Uterus (tissue), 4 donors: ENCODE data around the gene HOTAIR. TPM values are rescaled to one million over a fixed set of nuclear protein-coding genes. Genes with fewer than 3 reads are reported as not detected.

ENCODE experiments used
- DNase-seq, 2 donors: peaks; one replicate each; pipeline ENCODE4 v3.0.0-alpha.2; 2019 to 2020
- H3K27ac ChIP-seq, 2 donors: fragments of 200-600 bp; sonication (generic); 1 replicate in 1 of 2; 2 replicates in 1 of 2; pipeline ENCODE4 v1.5.1; 2016 to 2018
- H3K27me3 ChIP-seq, 2 donors: fragments of 200-600 bp; sonication (generic); one replicate each; pipeline ENCODE4 v1.5.1; 2018 to 2019; ENCODE audit warnings: control low read depth in 1 of 2
- H3K36me3 ChIP-seq, 2 donors: fragments of 200-600 bp; sonication (generic); one replicate each; pipeline ENCODE4 v1.5.1; 2019; ENCODE audit warnings: control low read depth in 1 of 2
- H3K4me1 ChIP-seq, 2 donors: fragments of 200-600 bp; sonication (generic); one replicate each; pipeline ENCODE4 v1.5.1; 2018 to 2019; ENCODE audit warnings: control low read depth in 1 of 2
- H3K4me3 ChIP-seq, 2 donors: fragments of 200-600 bp; sonication (generic); 1 replicate in 1 of 2; 2 replicates in 1 of 2; pipeline ENCODE4 v1.5.1; 2018 to 2019; ENCODE audit warnings: mild to moderate bottlenecking in 1 of 2
- H3K9me3 ChIP-seq, 2 donors: fragments of 200-600 bp; sonication (generic); one replicate each; pipeline ENCODE4 v1.5.1; 2019; ENCODE audit warnings: control low read depth in 1 of 2
- CTCF ChIP-seq, 4 experiments: fragments of 200-600 bp in 2 of 4; fragments of 450-650 bp in 2 of 4; sonication (generic) in 2 of 4; IDR thresholded peaks; one replicate each; pipeline ENCODE4 v1.5.1; 2016 to 2019; ENCODE audit warnings: antibody characterized with exemption in 4 of 4, mild to moderate bottlenecking in 2 of 4, moderate library complexity in 1 of 4
- POLR2A ChIP-seq, 2 donors: fragments of 450-650 bp; IDR thresholded peaks; one replicate each; pipeline ENCODE4 v1.6.1; 2016; ENCODE audit warnings: antibody characterized with exemption in 2 of 2, mild to moderate bottlenecking in 1 of 2, moderate library complexity in 1 of 2
- intact Hi-C: fragments of 100-400 bp; cut with DNase I; formaldehyde crosslinking; loops from one replicate; pipeline ENCODE4 v1.15.1; 2023; ENCODE audit warnings: low total_unique reads
- total RNA-seq, 4 donors: library from RNA; depleted of rRNA in 3 of 4; stranded (reverse); fragments of >200 nt in 3 of 4; gene quantifications; one replicate each; pipeline versions ENCODE4 v1.1.0 to v1.2.4, GENCODE V29; 2014 to 2023
- donor health status: DM: yes; HTN: yes; CAD: no.

Gene HOTAIR
- total RNA-seq, 4 donors from 2014 or later, result 1.2 to 4.1 (median 2.1) TPM; not detected in 1

- Histone ChIP-seq H3K27ac (no peak overlapping the region), H3K4me1 (no peaks in the 10 kb centered on the region), H3K36me3 (no peaks in the 10 kb centered on the region), H3K4me3 (no peak overlapping the region), H3K9me3 (no peaks in the 10 kb centered on the region), H3K27me3 (peaks cover 23 to 93% of the 10 kb centered on the region in 2 donors)
- peak in 1 of 2 donors; percentile 14 for DNase-seq
- intact Hi-C loops, result no loop called here
- TF ChIP-seq POLR2A (IDR thresholded peaks at IDR 0.05) (no peak), CTCF (IDR thresholded peaks at IDR 0.05) (no peak)
Observed at GRCh38 chr12:53961025-53961761, 13.6 kb downstream of the HOTAIR start.

- Histone ChIP-seq H3K4me3 (no peak overlapping the region), H3K27me3 (peaks cover 29 to 90% of the 10 kb centered on the region in 2 donors)
Observed at GRCh38 chr12:53960187-53961024, 14.3 kb downstream of the HOTAIR start.

GRCh38 chr12:53959314-53959713 is 15.4 kb downstream of the HOTAIR start:
- DNase-seq, result no peak
- H3K27ac ChIP-seq, result no peak overlapping the region
- no peaks in the 10 kb centered on the region for H3K4me1 ChIP-seq
- no peak for TF ChIP-seq CTCF (IDR thresholded peaks at IDR 0.05)
- no peak for TF ChIP-seq POLR2A (IDR thresholded peaks at IDR 0.05)
- H3K27me3 ChIP-seq, result peaks cover 37 to 87% of the 10 kb centered on the region in 2 donors
- H3K9me3 ChIP-seq, result no peaks in the 10 kb centered on the region
- intact Hi-C loops, result no loop called here
- no peak overlapping the region for H3K4me3 ChIP-seq
- H3K36me3 ChIP-seq, result no peaks in the 10 kb centered on the region

More at GRCh38 chr12:53960187-53961024, 14.3 kb downstream of the HOTAIR start:
- Histone ChIP-seq H3K27ac (no peak overlapping the region), H3K36me3 (no peaks in the 10 kb centered on the region), H3K4me1 (no peaks in the 10 kb centered on the region), H3K9me3 (no peaks in the 10 kb centered on the region)
- peak in 1 of 2 donors; percentile 14 for DNase-seq
- intact Hi-C loops, result no loop called here
- TF ChIP-seq CTCF (IDR thresholded peaks at IDR 0.05) (no peak), POLR2A (IDR thresholded peaks at IDR 0.05) (no peak)

GRCh38 chr12:53958128-53958527 is 16.6 kb downstream of the HOTAIR start:
- Histone ChIP-seq H3K27me3 (peaks cover 35 to 88% of the 10 kb centered on the region in 2 donors), H3K9me3 (no peaks in the 10 kb centered on the region), H3K4me3 (no peak overlapping the region), H3K27ac (no peak overlapping the region), H3K4me1 (no peaks in the 10 kb centered on the region), H3K36me3 (no peaks in the 10 kb centered on the region)
- DNase-seq, result no peak
- intact Hi-C loops, result no loop called here
- no peak for TF ChIP-seq CTCF (IDR thresholded peaks at IDR 0.05)
- TF ChIP-seq POLR2A (IDR thresholded peaks at IDR 0.05), result no peak
